Karpas-422 (cell line): ENCODE measurements around the gene MAPT. TPM values are rescaled to one million over a fixed set of nuclear protein-coding genes. Genes with fewer than 3 reads are reported as not detected.

ENCODE experiments used
- DNase-seq: peaks from one replicate; pipeline ENCODE4 v3.0.0-alpha.2; 2015
- H2AFZ ChIP-seq: fragments of 200-600 bp; sonication (generic); 2 replicates; pipeline ENCODE4 v1.6.1; 2014; ENCODE audit warnings: antibody characterized with exemption, low read length, mixed read lengths
- H3K27ac ChIP-seq: fragments of 200-600 bp; sonication (generic); 2 replicates; pipeline ENCODE4 v1.5.1; 2014; ENCODE audit warnings: mild to moderate bottlenecking, low read length, moderate library complexity
- H3K27me3 ChIP-seq: fragments of 200-600 bp; sonication (generic); 2 replicates; pipeline ENCODE4 v1.6.1; 2014; ENCODE audit warnings: low read length, mixed read lengths
- H3K36me3 ChIP-seq: fragments of 200-600 bp; sonication (generic); 2 replicates; pipeline ENCODE4 v1.6.1; 2014; ENCODE audit warnings: low read length, mixed read lengths; ENCODE audit not compliant: insufficient read depth
- H3K4me1 ChIP-seq: fragments of 200-600 bp; sonication (generic); 2 replicates; pipeline ENCODE4 v1.6.1; 2014; ENCODE audit warnings: mild to moderate bottlenecking, low read length, mixed read lengths
- H3K4me2 ChIP-seq: fragments of 200-600 bp; sonication (generic); 2 replicates; pipeline ENCODE4 v1.6.1; 2014; ENCODE audit warnings: low read length, low read depth, mild to moderate bottlenecking; ENCODE audit not compliant: poor library complexity, severe bottlenecking
- H3K4me3 ChIP-seq: fragments of 200-600 bp; sonication (generic); 2 replicates; pipeline ENCODE4 v1.5.1; 2014; ENCODE audit warnings: mild to moderate bottlenecking, antibody characterized with exemption, low read length, mixed read lengths
- H3K79me2 ChIP-seq: fragments of 200-600 bp; sonication (generic); 2 replicates; pipeline ENCODE4 v1.6.1; 2014; ENCODE audit warnings: mild to moderate bottlenecking, low read length, mixed read lengths
- H3K9ac ChIP-seq: fragments of 200-600 bp; sonication (generic); 2 replicates; pipeline ENCODE4 v1.6.0; 2014; ENCODE audit warnings: low read length
- H3K9me2 ChIP-seq: fragments of 200-600 bp; sonication (generic), shearing (Covaris generic); replicated peaks from 2 replicates; pipeline ENCODE4 v1.6.0; 2014; ENCODE audit warnings: mild to moderate bottlenecking, low read length, moderate library complexity; ENCODE audit not compliant: insufficient read depth
- H3K9me3 ChIP-seq: fragments of 300-700, 200-600 bp; sonication (generic); 2 replicates; pipeline ENCODE4 v1.6.1; 2014; ENCODE audit warnings: low read length, mixed read lengths
- H4K20me1 ChIP-seq: fragments of 200-600 bp; sonication (generic); 2 replicates; pipeline ENCODE4 v1.6.1; 2014; ENCODE audit warnings: mild to moderate bottlenecking, antibody characterized with exemption, low read length, low read depth; ENCODE audit not compliant: insufficient read depth
- total RNA-seq: library from RNA; depleted of rRNA; stranded (reverse); fragments of >200 nt; shearing (Covaris generic); gene quantifications from 2 replicates; pipeline ENCODE4 v1.2.3, GENCODE V29; 2014; ENCODE audit warnings: low replicate concordance

Gene MAPT
- total RNA-seq, 1 experiment from 2014 or later: 0.15 TPM

GRCh38 chr17:46024590-46024989 lies 130.2 kb downstream of the MAPT start:
- Histone ChIP-seq H3K4me3 (no peak overlapping the region), H3K9me2 (no peaks in the 10 kb centered on the region), H3K36me3 (peaks cover 15% of the 10 kb centered on the region), H4K20me1 (no peaks in the 10 kb centered on the region), H3K9me3 (no peaks in the 10 kb centered on the region), H3K27ac (no peak overlapping the region), H3K4me1 (peaks cover 45% of the 10 kb centered on the region), H3K79me2 (no peaks in the 10 kb centered on the region), H2AFZ (no peak overlapping the region), H3K9ac (no peak overlapping the region), H3K4me2 (no peak overlapping the region), H3K27me3 (no peaks in the 10 kb centered on the region)
- DNase-seq: no peak

GRCh38 chr17:46025060-46025459 lies 130.7 kb downstream of the MAPT start:
- no peaks in the 10 kb centered on the region for H3K9me2 ChIP-seq
- H3K4me2 ChIP-seq: no peak overlapping the region
- peaks cover 15% of the 10 kb centered on the region for H3K36me3 ChIP-seq
- H3K79me2 ChIP-seq: no peaks in the 10 kb centered on the region
- H3K4me1 ChIP-seq: peaks cover 49% of the 10 kb centered on the region
- no peak for DNase-seq
- H2AFZ ChIP-seq: no peak overlapping the region
- no peaks in the 10 kb centered on the region for H3K27me3 ChIP-seq
- H3K9ac ChIP-seq: no peak overlapping the region; the same call in 1 of the 2 replicates
- no peak overlapping the region for H3K4me3 ChIP-seq
- H3K9me3 ChIP-seq: no peaks in the 10 kb centered on the region
- peak overlapping the region; percentile 95 for H3K27ac ChIP-seq
- H4K20me1 ChIP-seq: no peaks in the 10 kb centered on the region

- H3K4me1 ChIP-seq: peaks cover 55% of the 10 kb centered on the region
- peak overlapping the region; percentile 58; the same call in 1 of the 2 replicates for H3K4me3 ChIP-seq
- H3K4me2 ChIP-seq: peak overlapping the region; percentile 72
- peak overlapping the region; percentile 70 for H3K9ac ChIP-seq
- no peaks in the 10 kb centered on the region for H4K20me1 ChIP-seq
- no peaks in the 10 kb centered on the region for H3K9me3 ChIP-seq
- H3K27me3 ChIP-seq: no peaks in the 10 kb centered on the region
- peak overlapping the region; percentile 95 for H3K27ac ChIP-seq
- no peak overlapping the region for H2AFZ ChIP-seq
- H3K9me2 ChIP-seq: no peaks in the 10 kb centered on the region
- DNase-seq: no peak
- H3K79me2 ChIP-seq: no peaks in the 10 kb centered on the region
- H3K36me3 ChIP-seq: peaks cover 21% of the 10 kb centered on the region
Measured at GRCh38 chr17:46025510-46026165, 131.3 kb downstream of the MAPT start.

GRCh38 chr17:46026166-46027047 lies 132.1 kb downstream of the MAPT start:
- Histone ChIP-seq H3K79me2 (no peaks in the 10 kb centered on the region), H3K27me3 (no peaks in the 10 kb centered on the region), H3K9ac (peak overlapping the region; percentile 70), H4K20me1 (no peaks in the 10 kb centered on the region), H3K9me3 (no peaks in the 10 kb centered on the region), H3K36me3 (peaks cover 21% of the 10 kb centered on the region), H3K9me2 (no peaks in the 10 kb centered on the region), H3K27ac (peak overlapping the region; percentile 95), H3K4me2 (peak overlapping the region; percentile 72), H3K4me3 (peak overlapping the region; percentile 58), H2AFZ (no peak overlapping the region), H3K4me1 (peaks cover 63% of the 10 kb centered on the region)
- DNase-seq: peak; percentile 90

GRCh38 chr17:46027048-46027975 lies 133.0 kb downstream of the MAPT start:
- Histone ChIP-seq H3K4me3 (peak overlapping the region; percentile 58), H3K9ac (peak overlapping the region; percentile 70), H3K36me3 (peaks cover 16% of the 10 kb centered on the region; the same call in 1 of the 2 replicates), H3K9me3 (no peaks in the 10 kb centered on the region), H2AFZ (no peak overlapping the region), H3K4me2 (peak overlapping the region; percentile 72), H3K27ac (peak overlapping the region; percentile 95), H3K27me3 (no peaks in the 10 kb centered on the region), H3K9me2 (no peaks in the 10 kb centered on the region), H3K4me1 (peaks cover 69% of the 10 kb centered on the region), H3K79me2 (no peaks in the 10 kb centered on the region), H4K20me1 (no peaks in the 10 kb centered on the region)
- no peak for DNase-seq

GRCh38 chr17:46027976-46028325 lies 133.6 kb downstream of the MAPT start:
- no peaks in the 10 kb centered on the region for H3K9me2 ChIP-seq
- H3K4me1 ChIP-seq: peaks cover 69% of the 10 kb centered on the region
- H3K36me3 ChIP-seq: peaks cover 11% of the 10 kb centered on the region; the same call in 1 of the 2 replicates
- no peak for DNase-seq
- peak overlapping the region; percentile 72 for H3K4me2 ChIP-seq
- H2AFZ ChIP-seq: no peak overlapping the region
- no peaks in the 10 kb centered on the region for H3K79me2 ChIP-seq
- no peaks in the 10 kb centered on the region for H4K20me1 ChIP-seq
- peak overlapping the region; percentile 70 for H3K9ac ChIP-seq
- H3K9me3 ChIP-seq: no peaks in the 10 kb centered on the region
- H3K27me3 ChIP-seq: no peaks in the 10 kb centered on the region
- peak overlapping the region; percentile 95 for H3K27ac ChIP-seq
- H3K4me3 ChIP-seq: peak overlapping the region; percentile 54

GRCh38 chr17:46028374-46028773 lies 134.0 kb downstream of the MAPT start:
- peak overlapping the region; percentile 70 for H3K9ac ChIP-seq
- H3K4me3 ChIP-seq: peak overlapping the region; percentile 54
- H3K27ac ChIP-seq: peak overlapping the region; percentile 95
- H3K79me2 ChIP-seq: no peaks in the 10 kb centered on the region
- H3K9me3 ChIP-seq: no peaks in the 10 kb centered on the region
- DNase-seq: peak; percentile 56
- peaks cover 9% of the 10 kb centered on the region; the same call in 1 of the 2 replicates for H3K36me3 ChIP-seq
- no peaks in the 10 kb centered on the region for H3K9me2 ChIP-seq
- H3K4me2 ChIP-seq: peak overlapping the region; percentile 72
- H2AFZ ChIP-seq: no peak overlapping the region
- peaks cover 69% of the 10 kb centered on the region for H3K4me1 ChIP-seq
- no peaks in the 10 kb centered on the region for H3K27me3 ChIP-seq
- H4K20me1 ChIP-seq: no peaks in the 10 kb centered on the region
